ENCODE results near the gene CSRP2. TPM values are rescaled to one million over a fixed set of nuclear protein-coding genes. Genes with fewer than 3 reads are reported as not detected.
A peak's percentile ranks its signal among the peaks of the same experiment; 100 is the strongest.

CSRP2 gene
- total RNA-seq, 1 donor from 2014 or later = 52.9 TPM

DNA sequence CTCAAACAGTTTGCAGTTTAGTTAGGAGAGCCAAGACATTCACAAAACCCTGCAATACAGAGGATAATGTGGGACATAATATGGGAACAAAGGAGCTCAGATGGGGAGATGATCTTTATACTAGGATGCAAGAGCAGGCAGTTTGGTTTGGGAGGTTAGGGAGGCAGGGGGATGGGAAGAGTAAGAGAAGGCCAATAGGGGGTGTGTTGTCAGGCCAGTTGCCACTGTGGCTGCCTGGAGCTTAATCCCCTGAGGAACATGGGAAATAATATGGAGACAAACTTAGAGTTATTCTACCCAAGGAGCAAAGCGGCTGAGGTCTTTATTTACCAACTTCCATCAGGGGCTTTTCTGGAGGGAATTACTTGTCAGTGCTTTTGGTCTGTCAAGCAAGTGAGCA lies 10.0 kb upstream of the CSRP2 start:
- no peaks in the 10 kb centered on the region for H3K36me3 ChIP-seq (ENCODE audit: control insufficient read depth, insufficient read depth, low read length)

DNA sequence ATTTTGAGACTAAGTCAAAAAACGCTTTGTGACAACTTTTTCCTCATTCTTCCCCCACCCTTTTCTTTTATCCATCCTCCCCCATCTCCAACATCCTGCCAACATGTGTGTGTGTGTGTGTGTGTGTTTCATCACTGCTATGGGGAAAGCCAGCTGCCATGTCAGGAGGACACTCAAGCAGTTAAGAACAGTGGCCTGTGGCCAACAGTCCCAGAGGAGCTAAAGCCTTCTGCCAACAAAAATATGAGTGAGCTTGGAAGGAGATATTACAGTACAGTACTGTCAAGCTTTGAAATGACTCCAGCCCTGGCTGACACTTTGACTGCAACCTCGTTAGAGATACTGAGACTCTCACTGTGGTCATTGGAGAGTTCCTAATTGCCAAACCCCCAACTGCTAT lies 5.0 kb upstream of the CSRP2 start:
- TF ChIP-seq, protein P1, sequence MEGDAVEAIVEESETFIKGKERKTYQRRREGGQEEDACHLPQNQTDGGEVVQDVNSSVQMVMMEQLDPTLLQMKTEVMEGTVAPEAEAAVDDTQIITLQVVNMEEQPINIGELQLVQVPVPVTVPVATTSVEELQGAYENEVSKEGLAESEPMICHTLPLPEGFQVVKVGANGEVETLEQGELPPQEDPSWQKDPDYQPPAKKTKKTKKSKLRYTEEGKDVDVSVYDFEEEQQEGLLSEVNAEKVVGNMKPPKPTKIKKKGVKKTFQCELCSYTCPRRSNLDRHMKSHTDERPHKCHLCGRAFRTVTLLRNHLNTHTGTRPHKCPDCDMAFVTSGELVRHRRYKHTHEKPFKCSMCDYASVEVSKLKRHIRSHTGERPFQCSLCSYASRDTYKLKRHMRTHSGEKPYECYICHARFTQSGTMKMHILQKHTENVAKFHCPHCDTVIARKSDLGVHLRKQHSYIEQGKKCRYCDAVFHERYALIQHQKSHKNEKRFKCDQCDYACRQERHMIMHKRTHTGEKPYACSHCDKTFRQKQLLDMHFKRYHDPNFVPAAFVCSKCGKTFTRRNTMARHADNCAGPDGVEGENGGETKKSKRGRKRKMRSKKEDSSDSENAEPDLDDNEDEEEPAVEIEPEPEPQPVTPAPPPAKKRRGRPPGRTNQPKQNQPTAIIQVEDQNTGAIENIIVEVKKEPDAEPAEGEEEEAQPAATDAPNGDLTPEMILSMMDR (IDR thresholded peaks at IDR 0.05; ENCODE audit: insufficient read depth, low read length, poor library complexity, severe bottlenecking) = no peak
- no peak for DNase-seq (ENCODE audit: low read depth)
- H3K36me3 ChIP-seq (ENCODE audit: control insufficient read depth, insufficient read depth, low read length) = no peaks in the 10 kb centered on the region
- no peak overlapping the region for H3K4me3 ChIP-seq (ENCODE audit: low read depth, low read length)
- no peaks in the 10 kb centered on the region for H3K27me3 ChIP-seq (ENCODE audit: control insufficient read depth, insufficient read depth, low read length)

More for the DNA sequence above, 10.0 kb upstream of the CSRP2 start:
- TF ChIP-seq, protein P1 (IDR thresholded peaks at IDR 0.05; ENCODE audit: insufficient read depth, low read length, poor library complexity, severe bottlenecking) = no peak
- no peaks in the 10 kb centered on the region for H3K27me3 ChIP-seq (ENCODE audit: control insufficient read depth, insufficient read depth, low read length)
- no peak for DNase-seq (ENCODE audit: low read depth)
- H3K4me3 ChIP-seq (ENCODE audit: low read depth, low read length) = no peak overlapping the region

DNA sequence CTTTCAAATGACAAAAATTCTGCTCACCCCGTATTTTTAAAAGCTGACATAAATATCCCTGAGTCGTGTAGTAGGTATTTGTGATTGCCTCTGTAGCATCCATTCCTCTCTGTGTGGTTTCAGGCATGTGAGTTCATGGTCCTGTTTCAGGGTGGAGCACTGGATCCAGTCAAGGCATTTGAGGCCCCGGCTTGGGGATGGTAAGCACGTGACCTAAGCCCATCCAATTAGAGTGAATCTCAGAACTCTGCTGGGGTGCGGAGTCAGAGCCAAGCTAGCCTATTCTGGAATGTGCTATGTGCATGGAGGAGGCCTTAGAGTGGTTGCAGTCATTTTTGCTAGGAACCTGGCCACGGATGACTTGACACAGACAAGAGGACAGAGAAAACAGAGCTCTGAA lies 4.3 kb upstream of the CSRP2 start:
- TF ChIP-seq, protein P1 (IDR thresholded peaks at IDR 0.05; ENCODE audit: insufficient read depth, low read length, poor library complexity, severe bottlenecking) = no peak
- no peaks in the 10 kb centered on the region for H3K27me3 ChIP-seq (ENCODE audit: control insufficient read depth, insufficient read depth, low read length)
- H3K4me3 ChIP-seq (ENCODE audit: low read depth, low read length) = no peak overlapping the region
- H3K36me3 ChIP-seq (ENCODE audit: control insufficient read depth, insufficient read depth, low read length) = no peaks in the 10 kb centered on the region
- peak; percentile 71 for DNase-seq (ENCODE audit: low read depth)

DNA sequence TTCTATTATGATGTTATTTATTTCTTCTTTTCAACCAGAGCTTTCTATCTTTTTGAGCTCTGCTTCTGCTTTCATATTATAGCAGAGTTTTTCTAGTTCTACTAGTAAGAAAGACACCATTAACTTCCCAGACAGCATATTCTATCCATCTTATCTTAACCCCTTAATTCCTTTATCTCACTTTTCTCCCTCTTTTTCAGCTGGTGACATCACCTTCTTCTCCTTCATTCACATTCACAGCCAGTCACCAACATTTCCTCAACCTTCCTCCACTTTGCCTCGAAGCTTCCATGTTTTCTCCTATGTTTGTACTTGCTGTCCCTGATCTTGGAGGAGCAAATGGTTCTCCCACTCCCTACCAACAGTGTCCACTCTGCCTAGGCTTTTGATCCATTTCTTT lies 3.5 kb upstream of the CSRP2 start:
- no peak for DNase-seq (ENCODE audit: low read depth)
- TF ChIP-seq, protein P1 (IDR thresholded peaks at IDR 0.05; ENCODE audit: insufficient read depth, low read length, poor library complexity, severe bottlenecking) = no peak

DNA sequence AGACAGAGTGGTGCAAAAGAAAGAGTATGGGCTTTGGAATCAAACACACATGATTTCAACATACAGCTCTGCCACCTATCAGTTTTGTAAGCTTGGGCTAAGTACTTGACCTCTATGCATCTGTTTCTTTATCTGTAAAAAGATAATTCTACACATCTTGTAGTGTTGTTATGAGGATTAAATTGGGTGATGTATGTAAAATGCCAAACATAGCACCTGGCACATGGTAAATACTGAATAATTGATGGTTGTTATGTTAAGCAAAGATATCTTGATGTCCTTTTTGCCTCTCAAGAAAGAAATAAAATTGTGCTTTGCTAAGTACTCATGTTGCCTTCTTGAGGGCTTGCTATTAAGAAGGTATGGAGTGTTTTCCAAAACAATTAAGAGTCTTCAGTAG lies 2.3 kb upstream of the CSRP2 start:
- Histone ChIP-seq H3K27me3 (ENCODE audit: control insufficient read depth, insufficient read depth, low read length) (no peaks in the 10 kb centered on the region), H3K36me3 (ENCODE audit: control insufficient read depth, insufficient read depth, low read length) (no peaks in the 10 kb centered on the region), H3K4me3 (ENCODE audit: low read depth, low read length) (no peak overlapping the region)
- DNase-seq (ENCODE audit: low read depth) = no peak
- TF ChIP-seq, protein P1 (IDR thresholded peaks at IDR 0.05; ENCODE audit: insufficient read depth, low read length, poor library complexity, severe bottlenecking) = no peak

More for the DNA sequence above, 3.5 kb upstream of the CSRP2 start:
- Histone ChIP-seq H3K27me3 (ENCODE audit: control insufficient read depth, insufficient read depth, low read length) (no peaks in the 10 kb centered on the region), H3K4me3 (ENCODE audit: low read depth, low read length) (no peak overlapping the region), H3K36me3 (ENCODE audit: control insufficient read depth, insufficient read depth, low read length) (no peaks in the 10 kb centered on the region)

DNA sequence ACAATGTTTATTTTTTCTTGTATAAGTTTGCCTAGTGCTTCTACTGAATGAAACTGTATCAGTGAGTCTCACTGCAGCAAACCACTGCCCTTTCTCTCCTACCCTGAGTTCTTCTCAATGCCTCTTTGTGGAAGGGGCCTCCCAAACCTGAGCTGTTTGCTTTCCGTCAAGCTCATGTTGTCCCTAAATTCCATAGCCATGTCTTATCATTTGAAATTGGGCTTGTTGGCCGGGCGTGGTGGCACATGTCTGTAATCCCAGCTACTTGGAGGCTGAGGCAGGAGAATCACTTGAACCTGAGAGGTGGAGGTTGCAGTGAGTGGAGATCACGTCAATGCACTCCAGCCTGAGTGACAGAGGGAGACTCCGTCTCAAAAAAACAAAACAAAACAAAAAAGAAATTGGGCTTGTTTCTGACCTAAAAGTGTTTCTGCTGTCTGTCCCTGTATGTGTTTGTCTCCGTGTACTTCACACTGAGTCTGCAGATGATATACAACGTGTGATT lies 1.8 kb upstream of the CSRP2 start:
- DNase-seq (ENCODE audit: low read depth) = no peak
- Histone ChIP-seq H3K27me3 (ENCODE audit: control insufficient read depth, insufficient read depth, low read length) (no peaks in the 10 kb centered on the region), H3K4me3 (ENCODE audit: low read depth, low read length) (no peak overlapping the region), H3K36me3 (ENCODE audit: control insufficient read depth, insufficient read depth, low read length) (no peaks in the 10 kb centered on the region)
- TF ChIP-seq, protein P1 (IDR thresholded peaks at IDR 0.05; ENCODE audit: insufficient read depth, low read length, poor library complexity, severe bottlenecking) = no peak

All from kidney epithelial cell (primary cell).